GM23338 (cell line): ENCODE results near the gene LRP4. TPM values are rescaled to one million over a fixed set of nuclear protein-coding genes. Genes with fewer than 3 reads are reported as not detected.

Source experiments
- ATAC-seq: fragments of 200-7000 bp; cut with Tn5 transposase; 3 replicates; pipeline ENCODE4 v1.9.1; 2020
- DNase-seq: peaks from one replicate; pipeline ENCODE4 v3.0.0-alpha.2; 2015; ENCODE audit warnings: low spot score
- H2AFZ ChIP-seq: fragments of 200-600 bp; sonication (generic); 2 replicates; pipeline ENCODE4 v1.8.0; 2016; ENCODE audit warnings: antibody characterized with exemption, mild to moderate bottlenecking, moderate library complexity
- H3F3A ChIP-seq: fragments of 200-600 bp; sonication (generic); replicated peaks from 2 replicates; pipeline ENCODE4 v1.8.0; 2017; ENCODE audit warnings: antibody characterized with exemption, mixed run types, low read depth
- H3K27ac ChIP-seq: fragments of 200-600 bp; sonication (generic); 2 replicates; pipeline ENCODE4 v1.6.1; 2016; ENCODE audit warnings: low read depth
- H3K27me3 ChIP-seq: fragments of 200-600 bp; sonication (generic); 2 replicates; pipeline ENCODE4 v1.8.0; 2016; ENCODE audit warnings: mild to moderate bottlenecking, mixed run types, moderate library complexity; ENCODE audit not compliant: insufficient read depth
- H3K36me3 ChIP-seq: fragments of 200-600 bp; sonication (generic); 2 replicates; pipeline ENCODE4 v1.8.0; 2016; ENCODE audit warnings: mild to moderate bottlenecking; ENCODE audit not compliant: insufficient read depth
- H3K4me1 ChIP-seq: fragments of 200-600 bp; sonication (generic); 2 replicates; pipeline ENCODE4 v1.8.0; 2016; ENCODE audit warnings: mild to moderate bottlenecking, moderate library complexity; ENCODE audit not compliant: insufficient read depth
- H3K4me2 ChIP-seq: fragments of 200-600 bp; sonication (generic); 2 replicates; pipeline ENCODE4 v1.7.1; 2017; ENCODE audit warnings: mixed run types
- H3K4me3 ChIP-seq: fragments of 200-600 bp; sonication (generic); 2 replicates; pipeline ENCODE4 v1.6.1; 2016; ENCODE audit warnings: mixed run types
- H3K79me2 ChIP-seq: fragments of 200-600 bp; sonication (generic); replicated peaks from 2 replicates; pipeline ENCODE4 v1.8.0; 2017; ENCODE audit warnings: mild to moderate bottlenecking; ENCODE audit not compliant: insufficient read depth
- H3K9me2 ChIP-seq: fragments of 200-600 bp; sonication (generic); 2 replicates; pipeline ENCODE4 v1.8.0; 2017; ENCODE audit not compliant: insufficient read depth
- H4K20me1 ChIP-seq: fragments of 200-600 bp; sonication (generic); replicated peaks from 2 replicates; pipeline ENCODE4 v1.8.0; 2017; ENCODE audit warnings: mild to moderate bottlenecking; ENCODE audit not compliant: insufficient read depth
- H3K27ac Mint-ChIP-seq: 2 replicates; pipeline ENCODE4 v1.8.0; 2020; ENCODE audit warnings: inconsistent platforms, mild to moderate bottlenecking, moderate library complexity, mixed read lengths
- H3K27me3 Mint-ChIP-seq: 3 replicates; pipeline ENCODE4 v1.8.0; 2022; ENCODE audit warnings: low read depth, mild to moderate bottlenecking, moderate library complexity, mixed read lengths, inconsistent platforms; ENCODE audit not compliant: insufficient read depth, poor library complexity
- H3K36me3 Mint-ChIP-seq: 3 replicates; pipeline ENCODE4 v1.8.0; 2021; ENCODE audit warnings: low read depth, mild to moderate bottlenecking, inconsistent platforms, moderate library complexity, mixed read lengths
- H3K4me1 Mint-ChIP-seq: 3 replicates; pipeline ENCODE4 v1.8.0; 2020; ENCODE audit warnings: mild to moderate bottlenecking, inconsistent platforms, mixed read lengths
- H3K4me3 Mint-ChIP-seq: 3 replicates; pipeline ENCODE4 v1.8.0; 2021; ENCODE audit warnings: moderate library complexity, mild to moderate bottlenecking, inconsistent platforms, mixed read lengths
- H3K9me3 Mint-ChIP-seq: 3 replicates; pipeline ENCODE4 v1.8.0; 2020; ENCODE audit warnings: moderate library complexity, mild to moderate bottlenecking, inconsistent platforms, mixed read lengths
- CREB1 ChIP-seq: fragments of 250-450 bp; sonication (Bioruptor Pico); IDR thresholded peaks from 2 replicates; pipeline ENCODE4 v1.5.0; 2020; ENCODE audit warnings: low read depth, mild to moderate bottlenecking, moderate library complexity
- CTCF ChIP-seq, 2 experiments: fragments of 200-600 bp in 1 of 2; sonication (generic) in 1 of 2; conservative IDR thresholded peaks; 2 replicates each; pipeline versions ENCODE4 v1.5.1 to v1.6.1; 2016 to 2017; ENCODE audit warnings: antibody characterized with exemption in 2 of 2, low read depth in 2 of 2, mild to moderate bottlenecking in 2 of 2, moderate library complexity in 1 of 2
- ETS1 ChIP-seq: IDR thresholded peaks from 2 replicates; pipeline ENCODE4 v1.6.1; 2016; ENCODE audit warnings: antibody characterized with exemption
- EZH2 ChIP-seq: fragments of 200-600 bp; sonication (generic); IDR thresholded peaks from one replicate; pipeline ENCODE4 v1.8.0; 2017; ENCODE audit warnings: antibody characterized with exemption, mild to moderate bottlenecking, low read depth; ENCODE audit not compliant: unreplicated experiment
- EZH2phosphoT487 ChIP-seq: fragments of 200-600 bp; sonication (generic); IDR thresholded peaks from one replicate; pipeline ENCODE4 v1.8.1; 2018; ENCODE audit warnings: antibody characterized with exemption; ENCODE audit not compliant: unreplicated experiment
- JUNB ChIP-seq: IDR thresholded peaks from one replicate; pipeline ENCODE4 v1.6.1; 2016; ENCODE audit warnings: antibody characterized with exemption; ENCODE audit not compliant: unreplicated experiment
- NANOG ChIP-seq: IDR thresholded peaks from 2 replicates; pipeline ENCODE4 v1.6.1; 2016; ENCODE audit warnings: antibody characterized with exemption, borderline replicate concordance
- POLR2AphosphoS5 ChIP-seq: IDR thresholded peaks from 2 replicates; pipeline ENCODE4 v1.6.1; 2016; ENCODE audit warnings: antibody characterized with exemption, low read depth
- REST ChIP-seq: IDR thresholded peaks from one replicate; pipeline ENCODE4 v1.6.1; 2018; ENCODE audit warnings: antibody characterized with exemption; ENCODE audit not compliant: unreplicated experiment
- STAT1 ChIP-seq: IDR thresholded peaks from one replicate; pipeline ENCODE4 v1.6.1; 2016; ENCODE audit warnings: antibody characterized with exemption; ENCODE audit not compliant: unreplicated experiment
- ZNF114 ChIP-seq: fragments of 250-450 bp; sonication (Bioruptor Pico); IDR thresholded peaks from 2 replicates; pipeline ENCODE4 v1.5.0; 2020; ENCODE audit warnings: mild to moderate bottlenecking, moderate library complexity
- ZNF331 ChIP-seq: fragments of 250-450 bp; sonication (Bioruptor Pico); IDR thresholded peaks from 2 replicates; pipeline ENCODE4 v1.5.0; 2020; ENCODE audit warnings: low read depth, mild to moderate bottlenecking, moderate library complexity
- ZNF462 ChIP-seq: fragments of 250-450 bp; sonication (Bioruptor Pico); IDR thresholded peaks from 2 replicates; pipeline ENCODE4 v1.5.0; 2020; ENCODE audit warnings: mild to moderate bottlenecking, moderate library complexity
- polyA plus RNA-seq: library from polyadenylated mRNA; unstranded; fragments of >200 nt; fragmentation: Nextera tagmentation; extraction: Ambion mirVana; gene quantifications from 2 replicates; pipeline ENCODE4 v1.2.1, GENCODE V29; 2016
- total RNA-seq: library from RNA; depleted of rRNA; stranded (reverse); fragments of >200 nt; shearing (Covaris generic); gene quantifications from 2 replicates; pipeline ENCODE4 v1.2.3, GENCODE V29; 2014

The LRP4 gene
- total and polyA plus RNA-seq, 2 experiments from 2014 or later, result 6.0 to 18.4 TPM

- 0 out of 2 replicates have a peak, but pooled peaks cover 3% of the 10 kb centered on the region for H4K20me1 ChIP-seq
- H3K9me2 ChIP-seq, result no peaks in the 10 kb centered on the region
- H3K4me3 ChIP-seq, result no peak overlapping the region
- Mint-ChIP-seq H3K27me3 (peaks cover 8% of the 10 kb centered on the region), H3K4me3 (no peak overlapping the region), H3K36me3 (peaks cover 54% of the 10 kb centered on the region), H3K27ac (no peak overlapping the region), H3K9me3 (peaks cover 7% of the 10 kb centered on the region; the same call in 1 of the 3 replicates), H3K4me1 (peaks cover 17% of the 10 kb centered on the region)
- ATAC-seq, result no peak
- H3F3A ChIP-seq, result no peaks in the 10 kb centered on the region
- no peak overlapping the region for H2AFZ ChIP-seq
- TF ChIP-seq EZH2 (no peak), CREB1 (no peak), ZNF462 (CRISPR knock-in tag) (no peak), POLR2AphosphoS5 (no peak), ZNF331 (CRISPR knock-in tag) (no peak), JUNB (no peak), ETS1 (no peak), NANOG (no peak), ZNF114 (CRISPR knock-in tag) (no peak), STAT1 (no peak), REST (no peak), EZH2phosphoT487 (no peak), CTCF (conservative IDR thresholded peaks at IDR 0.05; ENCODE audit: low read depth in 2 of 2) (no peak)
- H3K4me2 ChIP-seq, result no peak overlapping the region
- H3K36me3 ChIP-seq, result no peaks in the 10 kb centered on the region; the same call in 1 of the 2 replicates
- peaks cover 6% of the 10 kb centered on the region; the same call in 1 of the 2 replicates for H3K79me2 ChIP-seq
- H3K4me1 ChIP-seq, result peaks cover 4% of the 10 kb centered on the region; the same call in 1 of the 2 replicates
- H3K27me3 ChIP-seq, result no peaks in the 10 kb centered on the region
- DNase-seq, result no peak
- no peak overlapping the region for H3K27ac ChIP-seq
Measured at GRCh38 chr11:46900091-46900746, 18.1 kb downstream of the LRP4 start.
